NT2/D1 (cell line): Measurements from ENCODE around the gene GGTLC2.

ENCODE experiments used
- SUZ12 ChIP-seq: IDR thresholded peaks from 2 replicates; pipeline ENCODE4 v1.6.1; 2011; ENCODE audit not compliant: insufficient read length, insufficient read depth; ENCODE audit errors: extremely low read depth
- YY1 ChIP-seq: IDR thresholded peaks from 2 replicates; pipeline ENCODE4 v1.6.1; 2011; ENCODE audit not compliant: insufficient read length, insufficient read depth
- ZNF274 ChIP-seq: IDR thresholded peaks from 2 replicates; pipeline ENCODE4 v1.6.1; 2011; ENCODE audit warnings: mild to moderate bottlenecking, low read depth, low read length

- TF ChIP-seq YY1 (no peak), ZNF274 (no peak), SUZ12 (no peak)
Observed at GRCh38 chr22:22694106-22694505, 49.7 kb downstream of the GGTLC2 start.
